Activated T-helper 1 cell treated with Interleukin-2 at 50 U/mL for 16 hours (primary cell): ENCODE results near the gene GDNF.

Experiments
- DNase-seq: peaks from one replicate; pipeline ENCODE4 v3.0.0-alpha.2; 2020; ENCODE audit warnings: low read depth

Gene GDNF

DNA sequence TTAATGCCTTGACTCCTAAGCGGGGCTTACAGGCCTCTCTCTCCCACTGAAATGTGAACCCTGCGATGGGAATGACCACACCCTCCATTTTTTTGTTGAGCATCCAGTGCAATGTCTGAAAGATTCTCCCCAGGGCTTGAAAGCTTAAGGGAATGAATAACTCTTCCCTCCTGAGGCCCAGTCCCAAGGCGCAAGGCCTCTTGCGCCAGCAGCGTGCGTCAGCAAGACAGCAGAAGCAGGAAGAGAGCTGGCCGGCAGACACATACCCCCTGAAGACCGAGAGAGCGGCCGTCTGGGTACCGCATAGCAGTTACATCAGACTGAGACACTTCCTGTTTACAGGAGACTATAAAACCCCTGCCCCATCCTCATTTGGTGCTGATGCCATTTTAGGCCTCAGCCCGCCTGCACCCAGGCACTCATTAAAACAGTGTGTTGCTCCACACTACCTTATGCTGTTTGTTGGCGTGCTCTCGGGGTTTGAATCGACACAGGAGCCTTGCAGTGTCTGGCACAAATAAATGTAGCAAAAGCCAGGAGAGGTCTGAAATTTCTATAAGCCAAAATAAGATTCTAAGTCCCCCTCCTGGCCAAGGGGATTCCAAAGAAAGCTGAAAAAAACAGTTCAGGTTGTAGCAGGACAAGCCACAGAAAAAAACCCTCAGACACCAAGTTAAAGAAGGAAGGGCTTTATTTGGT, 62.3 kb downstream of the GDNF start:
- no peak for DNase-seq

GRCh38 chr5:37776826-37777225, 63.0 kb downstream of the GDNF start:
- DNase-seq = no peak

DNA sequence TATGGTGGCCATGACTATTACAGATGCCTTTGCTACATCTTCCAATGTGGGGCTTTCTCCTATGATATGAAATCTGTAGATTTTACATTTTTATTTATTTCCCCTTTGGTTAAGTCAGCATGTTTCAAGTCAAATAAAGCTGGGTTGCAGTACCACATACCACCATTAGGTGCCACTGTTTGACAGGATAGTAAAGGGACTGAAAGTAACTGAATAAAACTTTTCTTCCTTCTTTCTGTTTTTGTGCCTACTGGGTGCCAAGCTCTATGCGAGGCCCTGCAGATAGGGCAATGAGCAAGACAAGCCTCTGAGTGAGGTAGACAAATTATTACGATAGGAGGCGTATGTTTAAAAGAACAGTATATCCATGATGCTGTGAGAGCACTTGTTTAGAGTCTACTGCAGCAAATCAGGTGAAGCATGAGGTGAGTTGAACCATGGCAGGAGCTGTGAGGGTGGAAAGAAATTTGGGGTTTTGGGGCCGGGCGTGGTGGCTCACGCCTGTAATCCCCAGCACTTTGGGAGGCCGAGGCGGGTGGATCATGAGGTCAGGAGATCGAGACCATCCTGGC, 64.8 kb downstream of the GDNF start:
- no peak for DNase-seq

DNA sequence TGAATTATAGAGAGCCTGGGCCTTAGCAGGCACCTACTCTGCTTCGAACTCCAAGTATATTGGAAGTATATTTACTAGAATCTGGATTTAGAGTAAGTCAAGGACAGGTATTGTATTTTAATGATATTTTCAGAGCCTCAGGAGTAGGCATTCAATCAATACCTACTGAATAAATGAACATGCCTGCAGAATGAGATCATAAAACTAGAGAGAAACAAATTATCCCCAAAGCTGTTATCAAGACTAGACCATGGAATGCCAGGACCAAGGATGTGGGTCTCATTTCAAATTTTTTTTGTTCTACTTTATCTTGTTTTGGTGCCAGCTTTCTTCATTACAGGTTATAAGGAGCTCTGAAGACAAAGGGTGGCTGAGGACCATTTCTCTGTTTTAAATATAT, 66.0 kb downstream of the GDNF start:
- DNase-seq = no peak

GRCh38 chr5:37772255-37772654, 67.6 kb downstream of the GDNF start:
- DNase-seq = no peak

DNA sequence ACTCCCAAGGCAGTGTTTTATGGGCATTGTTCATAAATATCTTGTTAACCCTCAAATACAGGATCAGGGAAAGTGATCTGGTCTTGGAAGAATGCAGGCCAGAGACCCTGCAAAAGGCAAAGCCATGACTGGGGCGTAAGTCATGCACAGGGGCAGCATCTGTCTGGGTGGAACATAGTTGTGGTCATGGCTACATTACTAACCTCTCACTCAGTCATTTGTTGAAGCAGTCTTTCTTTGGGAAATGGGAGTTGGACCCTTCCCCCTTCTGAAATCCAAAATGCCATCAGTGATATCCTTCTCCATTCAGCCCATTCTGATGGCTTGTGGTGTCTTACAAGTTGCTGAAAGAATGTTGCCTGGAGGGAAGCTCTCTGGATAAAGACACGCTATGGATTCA, 68.1 kb downstream of the GDNF start:
- no peak for DNase-seq

- no peak for DNase-seq
Measured at GRCh38 chr5:37771203-37771611, 68.6 kb downstream of the GDNF start.

- no peak for DNase-seq
Measured at GRCh38 chr5:37770786-37771185, 69.1 kb downstream of the GDNF start.

GRCh38 chr5:37769840-37770239, 70.0 kb downstream of the GDNF start:
- DNase-seq = no peak

DNA sequence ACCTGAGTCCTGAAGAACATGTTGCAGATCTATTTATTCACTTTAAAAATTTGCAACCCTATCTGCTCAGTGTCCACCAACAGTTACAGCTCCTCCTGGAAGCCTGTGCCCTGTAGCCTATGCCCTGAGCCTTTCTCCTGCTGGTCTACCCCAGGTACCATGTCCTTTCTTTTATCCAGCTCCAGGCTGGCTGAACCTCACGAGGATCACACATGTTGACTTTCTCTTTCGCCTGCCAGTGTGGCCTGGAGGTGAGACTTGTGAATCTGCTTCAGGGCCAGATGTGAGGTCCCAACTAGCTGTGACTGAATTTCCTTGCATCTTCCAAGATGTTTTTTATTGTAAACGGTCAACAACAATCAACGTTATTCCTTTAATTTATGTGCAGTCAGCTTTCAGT, 70.7 kb downstream of the GDNF start:
- no peak for DNase-seq

DNA sequence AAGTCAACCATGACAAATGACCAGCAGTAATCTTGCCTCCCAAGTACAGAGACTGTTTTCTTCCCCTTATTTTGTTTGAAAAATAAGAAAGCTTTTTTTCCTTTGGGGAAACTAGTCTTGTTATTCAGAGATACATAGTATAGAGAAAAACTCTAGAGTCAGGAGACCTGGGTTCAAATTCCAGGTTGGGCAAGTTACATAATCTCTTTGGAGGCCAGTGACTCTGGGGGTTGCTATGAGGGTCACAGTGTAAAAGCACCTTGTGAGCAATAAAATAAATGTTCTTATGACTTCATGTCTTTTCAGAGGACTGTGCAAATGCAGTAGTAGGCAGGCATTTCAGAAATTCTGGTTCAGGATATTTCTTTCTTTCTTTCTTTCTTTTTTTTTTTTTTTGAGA, 71.5 kb downstream of the GDNF start:
- no peak for DNase-seq

- no peak for DNase-seq
Measured at GRCh38 chr5:37767961-37768360, 71.9 kb downstream of the GDNF start.

GRCh38 chr5:37767251-37767650, 72.6 kb downstream of the GDNF start:
- DNase-seq = no peak
